ENCODE results near the gene PLD1.

Gene PLD1

DNA sequence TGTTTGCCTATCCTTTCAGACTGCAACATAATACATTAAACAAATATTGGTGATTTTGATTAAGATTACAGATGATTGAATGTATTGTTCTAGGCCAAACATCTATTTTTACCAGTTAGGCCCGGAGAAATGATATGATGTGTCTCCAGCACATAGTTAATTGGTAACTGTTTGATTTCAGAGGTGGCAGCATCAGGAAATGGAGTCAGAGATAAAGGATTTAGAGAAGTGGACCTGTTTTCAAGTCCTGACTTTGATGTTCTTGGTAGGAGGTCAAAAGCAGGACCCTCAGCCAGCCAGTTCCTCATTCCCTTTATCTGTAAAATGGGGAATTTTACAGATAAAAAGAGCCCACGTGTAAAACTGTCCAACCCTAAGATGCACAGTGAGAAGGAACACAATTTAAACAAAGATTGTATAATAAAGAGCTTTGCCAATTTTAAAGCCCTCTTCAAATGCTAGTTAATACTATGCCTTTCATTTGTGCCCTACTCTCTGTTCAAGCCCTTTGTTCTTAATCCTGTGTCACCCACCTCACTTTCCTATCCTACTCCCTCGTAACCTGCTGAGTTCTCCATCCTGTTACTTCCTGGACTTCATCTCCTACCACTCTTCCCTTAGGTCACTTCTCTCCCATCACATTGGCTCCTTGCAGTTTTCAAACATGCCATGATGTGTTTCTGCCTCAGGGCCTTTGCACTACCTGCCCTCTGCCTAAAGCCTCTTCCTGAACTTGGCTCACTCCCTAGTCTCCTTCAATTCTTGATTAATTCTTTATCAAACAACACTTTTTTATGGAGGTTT lies 35.4 kb upstream of the PLD1 start:
- Histone ChIP-seq H3K9ac (ENCODE audit: low read depth, low read length, poor library complexity, severe bottlenecking) (no peak overlapping the region), H3K4me3 (ENCODE audit: low read length, poor library complexity, severe bottlenecking) (no peak overlapping the region), H3K27me3 (ENCODE audit: insufficient read depth, low read length, poor library complexity, severe bottlenecking) (no peaks in the 10 kb centered on the region), H3F3A (ENCODE audit: low read depth) (no peaks in the 10 kb centered on the region), H3K4me2 (ENCODE audit: low read depth, low read length, poor library complexity, severe bottlenecking) (no peak overlapping the region), H3K79me2 (ENCODE audit: insufficient read depth, low read length) (no peaks in the 10 kb centered on the region), H3K36me3 (ENCODE audit: insufficient read depth, low read length) (no peaks in the 10 kb centered on the region), H3K9me2 (replicated peaks; ENCODE audit: low read depth, low read length) (no peaks in the 10 kb centered on the region), H3K9me3 (ENCODE audit: insufficient read depth, low read depth, low read length) (no peaks in the 10 kb centered on the region), H2AFZ (ENCODE audit: low read length) (no peak overlapping the region), H4K20me1 (ENCODE audit: insufficient read depth, low read length, poor library complexity, severe bottlenecking) (no peaks in the 10 kb centered on the region), H3K4me1 (ENCODE audit: insufficient read depth, low read length, poor library complexity, severe bottlenecking) (peaks cover 11% of the 10 kb centered on the region)
- TF ChIP-seq, protein P1, sequence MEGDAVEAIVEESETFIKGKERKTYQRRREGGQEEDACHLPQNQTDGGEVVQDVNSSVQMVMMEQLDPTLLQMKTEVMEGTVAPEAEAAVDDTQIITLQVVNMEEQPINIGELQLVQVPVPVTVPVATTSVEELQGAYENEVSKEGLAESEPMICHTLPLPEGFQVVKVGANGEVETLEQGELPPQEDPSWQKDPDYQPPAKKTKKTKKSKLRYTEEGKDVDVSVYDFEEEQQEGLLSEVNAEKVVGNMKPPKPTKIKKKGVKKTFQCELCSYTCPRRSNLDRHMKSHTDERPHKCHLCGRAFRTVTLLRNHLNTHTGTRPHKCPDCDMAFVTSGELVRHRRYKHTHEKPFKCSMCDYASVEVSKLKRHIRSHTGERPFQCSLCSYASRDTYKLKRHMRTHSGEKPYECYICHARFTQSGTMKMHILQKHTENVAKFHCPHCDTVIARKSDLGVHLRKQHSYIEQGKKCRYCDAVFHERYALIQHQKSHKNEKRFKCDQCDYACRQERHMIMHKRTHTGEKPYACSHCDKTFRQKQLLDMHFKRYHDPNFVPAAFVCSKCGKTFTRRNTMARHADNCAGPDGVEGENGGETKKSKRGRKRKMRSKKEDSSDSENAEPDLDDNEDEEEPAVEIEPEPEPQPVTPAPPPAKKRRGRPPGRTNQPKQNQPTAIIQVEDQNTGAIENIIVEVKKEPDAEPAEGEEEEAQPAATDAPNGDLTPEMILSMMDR (conservative IDR thresholded peaks at IDR 0.05; ENCODE audit: low read length): no peak
- TF ChIP-seq EZH2phosphoT487 (IDR thresholded peaks at IDR 0.05; ENCODE audit: borderline replicate concordance): no peak

DNA sequence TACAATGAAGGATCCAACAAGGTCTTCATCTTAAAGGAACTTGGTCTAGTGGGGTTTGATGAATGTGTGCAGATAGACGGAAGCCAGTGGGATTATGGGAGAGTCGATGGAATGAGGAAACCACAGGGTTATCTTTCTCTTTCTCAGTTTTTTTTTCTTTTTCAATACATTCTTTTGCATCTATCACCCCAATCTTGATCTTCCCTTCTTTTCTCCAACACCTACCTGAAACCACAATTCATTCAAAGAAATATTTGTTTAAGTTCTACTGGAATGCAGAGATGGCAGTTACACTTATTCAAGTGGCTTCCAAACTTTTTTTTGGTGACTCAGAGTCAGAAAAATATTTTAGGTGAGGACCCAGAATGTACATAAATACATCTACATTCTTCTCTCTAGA lies 34.6 kb upstream of the PLD1 start:
- TF ChIP-seq, protein P1 (conservative IDR thresholded peaks at IDR 0.05; ENCODE audit: low read length): no peak
- TF ChIP-seq EZH2phosphoT487 (IDR thresholded peaks at IDR 0.05; ENCODE audit: borderline replicate concordance): no peak
- H3K79me2 ChIP-seq (ENCODE audit: insufficient read depth, low read length): no peaks in the 10 kb centered on the region
- H3F3A ChIP-seq (ENCODE audit: low read depth): no peaks in the 10 kb centered on the region
- H4K20me1 ChIP-seq (ENCODE audit: insufficient read depth, low read length, poor library complexity, severe bottlenecking): no peaks in the 10 kb centered on the region
- H2AFZ ChIP-seq (ENCODE audit: low read length): no peak overlapping the region
- H3K4me2 ChIP-seq (ENCODE audit: low read depth, low read length, poor library complexity, severe bottlenecking): no peak overlapping the region
- no peaks in the 10 kb centered on the region for H3K9me2 ChIP-seq (replicated peaks; ENCODE audit: low read depth, low read length)
- H3K9ac ChIP-seq (ENCODE audit: low read depth, low read length, poor library complexity, severe bottlenecking): no peak overlapping the region
- no peaks in the 10 kb centered on the region for H3K9me3 ChIP-seq (ENCODE audit: insufficient read depth, low read depth, low read length)
- no peaks in the 10 kb centered on the region for H3K27me3 ChIP-seq (ENCODE audit: insufficient read depth, low read length, poor library complexity, severe bottlenecking)
- peaks cover 11% of the 10 kb centered on the region for H3K4me1 ChIP-seq (ENCODE audit: insufficient read depth, low read length, poor library complexity, severe bottlenecking)
- no peak overlapping the region for H3K4me3 ChIP-seq (ENCODE audit: low read length, poor library complexity, severe bottlenecking)
- no peaks in the 10 kb centered on the region for H3K36me3 ChIP-seq (ENCODE audit: insufficient read depth, low read length)

DNA sequence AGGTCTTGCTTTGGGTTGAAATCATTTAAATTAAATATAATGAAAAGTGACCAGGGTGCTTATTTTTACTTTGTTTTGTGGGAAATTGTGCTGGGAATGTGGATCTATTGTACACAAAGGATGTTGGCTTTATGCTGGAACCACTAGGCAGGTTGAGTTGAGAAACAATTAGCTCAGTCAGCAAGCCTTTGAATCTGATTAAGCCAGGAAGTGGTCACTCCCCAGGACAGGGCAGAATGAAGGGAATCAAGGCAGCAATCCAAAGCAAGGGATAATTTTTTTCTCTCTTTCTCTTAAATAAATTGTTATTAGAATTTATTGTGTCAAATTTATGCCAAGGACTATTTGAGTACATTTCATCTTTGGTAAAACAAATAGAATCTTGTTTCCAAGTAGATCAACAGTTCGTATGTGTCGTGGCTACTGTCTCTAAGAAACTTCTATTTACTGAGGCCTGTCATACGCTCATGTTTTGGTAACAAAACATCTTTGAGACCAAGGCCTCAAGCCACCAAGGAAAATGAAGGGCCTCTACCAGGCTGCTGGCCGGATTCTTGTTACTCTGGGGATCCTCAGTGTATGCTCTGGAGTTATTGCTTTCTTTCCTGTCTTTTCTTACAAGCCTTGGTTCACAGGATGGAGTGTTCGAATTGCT lies 32.7 kb upstream of the PLD1 start, which contains the start of gene TMEM212:
TSS of gene TMEM212 (plus strand) at position 486 of the 655 bp plus-strand sequence. CDS start at position 521, 35 bp downstream.
- H3K36me3 ChIP-seq (ENCODE audit: insufficient read depth, low read length): no peaks in the 10 kb centered on the region
- H3K9me2 ChIP-seq (replicated peaks; ENCODE audit: low read depth, low read length): no peaks in the 10 kb centered on the region
- H3K9ac ChIP-seq (ENCODE audit: low read depth, low read length, poor library complexity, severe bottlenecking): no peak within 1 kb of the TSS
- no peak within 1 kb of the TSS for H3K4me2 ChIP-seq (ENCODE audit: low read depth, low read length, poor library complexity, severe bottlenecking)
- no peak within 1 kb of the TSS for H2AFZ ChIP-seq (ENCODE audit: low read length)
- peaks cover 11% of the 10 kb centered on the region for H3K4me1 ChIP-seq (ENCODE audit: insufficient read depth, low read length, poor library complexity, severe bottlenecking)
- TF ChIP-seq, protein P1 (conservative IDR thresholded peaks at IDR 0.05; ENCODE audit: low read length): no peak
- TF ChIP-seq EZH2phosphoT487 (IDR thresholded peaks at IDR 0.05; ENCODE audit: borderline replicate concordance): no peak
- no peaks in the 10 kb centered on the region for H3F3A ChIP-seq (ENCODE audit: low read depth)
- H3K27me3 ChIP-seq (ENCODE audit: insufficient read depth, low read length, poor library complexity, severe bottlenecking): no peaks in the 10 kb centered on the region
- no peaks in the 10 kb centered on the region for H3K79me2 ChIP-seq (ENCODE audit: insufficient read depth, low read length)
- no peaks in the 10 kb centered on the region for H4K20me1 ChIP-seq (ENCODE audit: insufficient read depth, low read length, poor library complexity, severe bottlenecking)
- no peaks in the 10 kb centered on the region for H3K9me3 ChIP-seq (ENCODE audit: insufficient read depth, low read depth, low read length)
- no peak within 1 kb of the TSS for H3K4me3 ChIP-seq (ENCODE audit: low read length, poor library complexity, severe bottlenecking)
